Endothelial cell (in vitro differentiated cells): ENCODE measurements around the gene PRXL2A. TPM values are rescaled to one million over a fixed set of nuclear protein-coding genes. Genes with fewer than 3 reads are reported as not detected.

Source experiments
- DNase-seq: peaks from one replicate; pipeline ENCODE4 v3.0.0; 2021; ENCODE audit warnings: low spot score
- H3K27ac Mint-ChIP-seq: one replicate; pipeline ENCODE4 v1.8.0; 2021; ENCODE audit warnings: mixed read lengths, inconsistent platforms; ENCODE audit not compliant: unreplicated experiment
- H3K27me3 Mint-ChIP-seq: one replicate; pipeline ENCODE4 v1.8.0; 2021; ENCODE audit warnings: mild to moderate bottlenecking, moderate library complexity, mixed read lengths, inconsistent platforms; ENCODE audit not compliant: unreplicated experiment
- H3K36me3 Mint-ChIP-seq: one replicate; pipeline ENCODE4 v1.8.0; 2021; ENCODE audit warnings: mild to moderate bottlenecking, low read depth, mixed read lengths, inconsistent platforms; ENCODE audit not compliant: unreplicated experiment
- H3K4me1 Mint-ChIP-seq: one replicate; pipeline ENCODE4 v1.8.0; 2021; ENCODE audit warnings: mild to moderate bottlenecking, mixed read lengths, inconsistent platforms; ENCODE audit not compliant: unreplicated experiment
- H3K4me3 Mint-ChIP-seq: one replicate; pipeline ENCODE4 v1.8.0; 2021; ENCODE audit warnings: mild to moderate bottlenecking, mixed read lengths, inconsistent platforms; ENCODE audit not compliant: unreplicated experiment
- H3K9me3 Mint-ChIP-seq: one replicate; pipeline ENCODE4 v1.8.0; 2021; ENCODE audit warnings: mixed read lengths, inconsistent platforms; ENCODE audit not compliant: unreplicated experiment
- total RNA-seq: library from RNA; stranded (reverse); fragmentation: NEBNext Ultra II Directional; extraction: Animal tissue kit (Norgen Biotek cat#: 25700); gene quantifications from one replicate; pipeline ENCODE4 v1.2.1, GENCODE V29; 2021; ENCODE audit not compliant: unreplicated experiment
- TF ChIP-seq, protein P1 (sequence below): fragments of 200-600 bp; sonication (generic); IDR thresholded peaks from one replicate; pipeline ENCODE4 v1.5.0; 2021; ENCODE audit warnings: antibody characterized with exemption; ENCODE audit not compliant: unreplicated experiment

Gene PRXL2A
- total RNA-seq, 1 donor from 2014 or later = 147 TPM

DNA sequence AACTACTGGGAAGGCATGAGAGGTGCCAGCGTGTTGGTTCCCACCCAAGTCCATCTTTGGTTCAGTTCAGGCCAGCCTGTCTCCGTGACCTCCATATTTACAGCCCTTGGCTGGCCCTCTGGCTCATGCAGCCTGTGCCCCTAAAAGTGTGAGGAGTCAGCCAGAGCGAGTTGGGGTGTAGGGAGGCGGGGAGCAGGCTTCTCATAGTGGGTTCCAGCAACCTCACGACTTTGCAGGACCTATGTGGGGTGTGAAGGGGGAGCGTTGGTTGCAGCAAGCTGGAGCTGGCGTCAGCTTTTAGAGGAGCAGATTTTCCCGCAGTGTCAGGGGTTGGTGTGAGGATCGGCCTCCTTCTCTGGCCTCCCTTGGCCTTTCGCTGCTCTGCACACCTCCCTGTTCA lies 55.5 kb downstream of the PRXL2A start:
- Mint-ChIP-seq H3K27me3 (peaks cover 20% of the 10 kb centered on the region), H3K27ac (peak overlapping the region; percentile 98), H3K4me1 (peaks cover 88% of the 10 kb centered on the region), H3K36me3 (peaks cover 8% of the 10 kb centered on the region), H3K9me3 (no peaks in the 10 kb centered on the region), H3K4me3 (peak overlapping the region; percentile 76)
- TF ChIP-seq, protein P1, sequence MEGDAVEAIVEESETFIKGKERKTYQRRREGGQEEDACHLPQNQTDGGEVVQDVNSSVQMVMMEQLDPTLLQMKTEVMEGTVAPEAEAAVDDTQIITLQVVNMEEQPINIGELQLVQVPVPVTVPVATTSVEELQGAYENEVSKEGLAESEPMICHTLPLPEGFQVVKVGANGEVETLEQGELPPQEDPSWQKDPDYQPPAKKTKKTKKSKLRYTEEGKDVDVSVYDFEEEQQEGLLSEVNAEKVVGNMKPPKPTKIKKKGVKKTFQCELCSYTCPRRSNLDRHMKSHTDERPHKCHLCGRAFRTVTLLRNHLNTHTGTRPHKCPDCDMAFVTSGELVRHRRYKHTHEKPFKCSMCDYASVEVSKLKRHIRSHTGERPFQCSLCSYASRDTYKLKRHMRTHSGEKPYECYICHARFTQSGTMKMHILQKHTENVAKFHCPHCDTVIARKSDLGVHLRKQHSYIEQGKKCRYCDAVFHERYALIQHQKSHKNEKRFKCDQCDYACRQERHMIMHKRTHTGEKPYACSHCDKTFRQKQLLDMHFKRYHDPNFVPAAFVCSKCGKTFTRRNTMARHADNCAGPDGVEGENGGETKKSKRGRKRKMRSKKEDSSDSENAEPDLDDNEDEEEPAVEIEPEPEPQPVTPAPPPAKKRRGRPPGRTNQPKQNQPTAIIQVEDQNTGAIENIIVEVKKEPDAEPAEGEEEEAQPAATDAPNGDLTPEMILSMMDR = no peak
- DNase-seq = no peak

DNA sequence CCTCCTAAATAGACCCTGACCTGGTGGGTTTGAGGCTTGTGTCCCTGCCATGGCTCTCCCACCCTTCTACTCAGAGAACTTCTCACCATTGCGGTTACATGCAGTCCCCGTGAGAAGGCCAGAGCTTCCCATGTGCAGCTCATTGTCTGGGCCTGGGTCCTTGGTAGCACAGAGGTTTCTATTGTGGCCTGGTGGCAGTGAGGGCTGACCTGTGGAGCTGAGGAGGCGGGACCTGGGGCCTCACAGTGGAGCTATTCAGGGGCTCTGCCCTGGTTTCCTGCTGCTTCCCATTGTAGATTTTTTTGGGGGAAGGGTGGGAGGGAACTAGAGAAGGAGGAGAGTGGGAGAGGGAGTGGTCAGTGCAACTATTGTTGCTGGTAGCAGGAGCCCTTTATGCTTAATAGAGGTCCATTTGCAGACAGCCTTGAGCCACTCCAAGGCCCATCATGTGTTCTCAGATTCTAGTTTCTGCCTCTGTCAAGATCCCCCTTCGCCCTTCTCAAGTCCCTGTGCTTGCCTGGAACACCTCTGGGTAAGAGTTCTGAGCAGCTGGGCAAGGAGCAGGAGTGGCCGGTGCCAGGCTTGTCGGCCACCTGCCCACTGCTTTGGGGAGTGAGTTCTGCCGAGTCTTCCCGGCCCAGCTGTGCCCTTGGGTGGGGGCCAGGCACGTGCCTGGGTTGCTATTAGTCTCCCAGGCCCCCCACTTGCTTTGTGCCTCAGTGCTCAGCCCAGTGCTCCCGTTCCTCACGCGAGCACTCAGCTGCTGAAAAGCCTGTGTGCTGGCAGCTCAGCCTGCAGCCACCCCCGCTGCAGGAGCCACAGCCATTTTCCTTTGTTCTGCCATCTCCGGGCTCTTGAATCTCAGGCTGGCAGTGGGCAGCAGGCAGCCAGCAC lies 56.5 kb downstream of the PRXL2A start:
- Mint-ChIP-seq H3K4me3 (peak overlapping the region; percentile 76), H3K36me3 (peaks cover 14% of the 10 kb centered on the region), H3K4me1 (peaks cover 90% of the 10 kb centered on the region), H3K27me3 (peaks cover 17% of the 10 kb centered on the region), H3K27ac (peak overlapping the region; percentile 98), H3K9me3 (no peaks in the 10 kb centered on the region)
- TF ChIP-seq, protein P1 = no peak
- DNase-seq = peak; percentile 62

DNA sequence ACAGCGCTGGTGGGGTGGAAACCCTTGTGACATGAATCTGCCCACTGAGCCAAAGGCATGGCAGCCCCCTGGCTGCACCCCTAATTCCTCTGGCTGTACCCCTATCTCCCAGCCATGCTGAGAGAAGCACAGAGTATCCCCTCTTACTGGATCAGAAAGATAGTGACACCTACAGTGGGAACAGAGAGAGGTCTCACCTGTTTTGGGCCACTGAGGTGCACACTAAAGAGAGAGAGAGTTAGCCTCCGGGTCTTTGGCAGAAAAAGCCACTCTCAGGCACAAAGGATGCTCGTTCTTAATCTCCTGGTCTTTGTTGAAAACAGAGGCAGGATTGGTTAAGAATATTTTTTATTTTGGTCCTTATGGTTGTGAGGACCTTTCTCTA lies 57.1 kb downstream of the PRXL2A start:
- Mint-ChIP-seq H3K4me1 (peaks cover 84% of the 10 kb centered on the region), H3K4me3 (peak overlapping the region; percentile 71)

DNA sequence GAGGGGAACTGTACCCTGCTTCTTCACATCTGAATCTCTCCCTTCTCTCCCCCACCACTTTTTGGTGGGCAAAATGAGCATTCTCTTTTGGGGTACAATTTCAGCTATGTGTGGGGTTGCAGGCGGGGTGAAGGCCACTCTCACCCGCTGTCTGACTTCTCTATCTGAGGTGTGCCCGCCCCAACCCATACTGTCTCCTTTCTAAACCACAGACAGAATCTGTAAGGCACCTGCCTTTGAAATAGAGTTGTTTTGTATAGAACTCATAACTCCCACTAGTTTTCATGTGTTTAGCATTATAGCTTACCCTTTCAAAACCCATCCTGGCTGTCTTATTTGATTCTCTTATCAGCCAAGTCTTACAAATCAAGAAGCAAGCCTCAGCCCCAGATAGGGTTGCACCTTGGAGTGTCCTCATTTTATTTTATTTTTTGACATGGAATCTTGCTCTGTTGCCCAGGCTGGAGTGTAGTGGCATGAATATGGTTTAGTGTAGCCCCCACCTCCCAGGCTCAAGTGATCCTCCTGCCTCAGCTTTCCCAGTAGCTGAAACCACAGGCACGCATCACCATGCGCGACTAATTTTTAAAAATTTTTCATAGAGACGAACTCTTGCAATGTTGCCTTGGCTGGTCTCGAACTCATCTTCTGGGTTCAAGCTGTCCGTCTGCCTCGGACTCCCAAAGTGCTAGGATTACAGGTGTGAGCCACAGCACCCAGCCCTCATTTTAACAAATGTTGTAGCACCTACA lies 57.7 kb downstream of the PRXL2A start:
- TF ChIP-seq, protein P1 = no peak
- peak overlapping the region; percentile 98 for H3K27ac Mint-ChIP-seq
- peak overlapping the region; percentile 84 for H3K4me3 Mint-ChIP-seq
- no peak for DNase-seq
- H3K27me3 Mint-ChIP-seq = peaks cover 8% of the 10 kb centered on the region
- H3K9me3 Mint-ChIP-seq = no peaks in the 10 kb centered on the region
- peaks cover 18% of the 10 kb centered on the region for H3K36me3 Mint-ChIP-seq
- H3K4me1 Mint-ChIP-seq = peaks cover 80% of the 10 kb centered on the region

More for the DNA sequence above, 57.1 kb downstream of the PRXL2A start:
- Mint-ChIP-seq H3K27ac (peak overlapping the region; percentile 98), H3K9me3 (no peaks in the 10 kb centered on the region), H3K36me3 (peaks cover 14% of the 10 kb centered on the region), H3K27me3 (peaks cover 12% of the 10 kb centered on the region)
- no peak for DNase-seq
- TF ChIP-seq, protein P1 = no peak
